Mesenchymal stem cell (in vitro differentiated cells and primary cell): ENCODE data around the gene TMEM86B.

Source experiments
- DNase-seq: peaks from one replicate; pipeline ENCODE4 v3.0.0-alpha.2; 2013
- H2AFZ ChIP-seq: one replicate; pipeline ENCODE4 v1.6.1; 2013; ENCODE audit warnings: low read depth, mild to moderate bottlenecking, control low read depth, inconsistent platforms, low read length, moderate library complexity
- H2AK5ac ChIP-seq: 2 replicates; pipeline ENCODE4 v1.6.1; 2013; ENCODE audit warnings: low read length, moderate library complexity, mild to moderate bottlenecking, inconsistent platforms; ENCODE audit not compliant: severe bottlenecking
- H2BK120ac ChIP-seq: one replicate; pipeline ENCODE4 v1.6.1; 2013; ENCODE audit warnings: low read depth, mild to moderate bottlenecking, inconsistent platforms, low read length, moderate library complexity
- H2BK12ac ChIP-seq, 2 experiments: one replicate each; pipeline ENCODE4 v1.6.1; 2013; ENCODE audit warnings: inconsistent platforms in 2 of 2, low read length in 2 of 2, mild to moderate bottlenecking in 2 of 2, moderate library complexity in 2 of 2, control low read depth in 1 of 2
- H2BK15ac ChIP-seq: one replicate; pipeline ENCODE4 v1.6.1; 2013; ENCODE audit warnings: mild to moderate bottlenecking, low read depth, inconsistent platforms; ENCODE audit not compliant: poor library complexity, severe bottlenecking
- H2BK5ac ChIP-seq: 2 replicates; pipeline ENCODE4 v1.6.1; 2013; ENCODE audit warnings: low read depth, mild to moderate bottlenecking, low read length, control low read depth, inconsistent platforms; ENCODE audit not compliant: poor library complexity, severe bottlenecking
- H3K14ac ChIP-seq, 2 experiments: one replicate each; pipeline ENCODE4 v1.6.1; 2013; ENCODE audit warnings: inconsistent platforms in 2 of 2, low read length in 2 of 2, control low read depth in 1 of 2, mild to moderate bottlenecking in 1 of 2, moderate library complexity in 1 of 2
- H3K18ac ChIP-seq, 2 experiments: one replicate each; pipeline ENCODE4 v1.6.1; 2013; ENCODE audit warnings: inconsistent platforms in 2 of 2, low read length in 2 of 2, control low read depth in 1 of 2, low read depth in 1 of 2, mild to moderate bottlenecking in 1 of 2
- H3K23ac ChIP-seq, 2 experiments: one replicate each; pipeline ENCODE4 v1.6.1; 2013; ENCODE audit warnings: inconsistent platforms in 2 of 2, low read length in 2 of 2, mild to moderate bottlenecking in 2 of 2, moderate library complexity in 2 of 2, control low read depth in 1 of 2
- H3K27ac ChIP-seq: 2 replicates; pipeline ENCODE4 v1.5.1; 2013; ENCODE audit warnings: mild to moderate bottlenecking, moderate library complexity, low read length, control low read depth, inconsistent platforms; ENCODE audit not compliant: poor library complexity, severe bottlenecking
- H3K27me3 ChIP-seq, 2 experiments: 2 replicates each; pipeline versions ENCODE4 v1.6.1 to v1.7.0; 2013; ENCODE audit warnings: low read length in 2 of 2, mild to moderate bottlenecking in 2 of 2, moderate library complexity in 2 of 2, control low read depth in 1 of 2, inconsistent platforms in 1 of 2; ENCODE audit not compliant: control insufficient read depth in 1 of 2, insufficient read depth in 1 of 2
- H3K36me3 ChIP-seq, 2 experiments: 2 replicates each; pipeline versions ENCODE4 v1.6.1 to v1.7.0; 2013; ENCODE audit warnings: low read length in 2 of 2, control low read depth in 1 of 2, inconsistent platforms in 1 of 2, low read depth in 1 of 2, mild to moderate bottlenecking in 1 of 2; ENCODE audit not compliant: insufficient read depth in 2 of 2, control insufficient read depth in 1 of 2
- H3K4ac ChIP-seq, 2 experiments: one replicate each; pipeline ENCODE4 v1.6.1; 2013; ENCODE audit warnings: inconsistent platforms in 2 of 2, low read length in 2 of 2, mild to moderate bottlenecking in 2 of 2, moderate library complexity in 2 of 2, control low read depth in 1 of 2, low read depth in 1 of 2
- H3K4me1 ChIP-seq: 2 replicates; pipeline ENCODE4 v1.6.1; 2013; ENCODE audit warnings: low read depth, low read length, control low read depth; ENCODE audit not compliant: control insufficient read depth, insufficient read depth
- H3K4me2 ChIP-seq: 2 replicates; pipeline ENCODE4 v1.6.1; 2013; ENCODE audit warnings: low read length, mild to moderate bottlenecking, inconsistent platforms; ENCODE audit not compliant: poor library complexity, severe bottlenecking
- H3K4me3 ChIP-seq, 2 experiments: 2 replicates each; pipeline versions ENCODE4 v1.5.1 to v1.7.0; 2013; ENCODE audit warnings: low read length in 2 of 2, mild to moderate bottlenecking in 2 of 2, control low read depth in 1 of 2, low read depth in 1 of 2; ENCODE audit not compliant: insufficient read depth in 1 of 2
- H3K79me1 ChIP-seq: replicated peaks from 2 replicates; pipeline ENCODE4 v1.6.1; 2013; ENCODE audit warnings: mild to moderate bottlenecking, control low read depth, low read length, inconsistent platforms; ENCODE audit not compliant: poor library complexity, severe bottlenecking
- H3K9ac ChIP-seq: 2 replicates; pipeline ENCODE4 v1.7.0; 2013; ENCODE audit warnings: mild to moderate bottlenecking, low read length, moderate library complexity
- H3K9me3 ChIP-seq: 2 replicates; pipeline ENCODE4 v1.7.0; 2013; ENCODE audit warnings: mild to moderate bottlenecking, low read length; ENCODE audit not compliant: control insufficient read depth
- H4K8ac ChIP-seq: one replicate; pipeline ENCODE4 v1.6.1; 2013; ENCODE audit warnings: inconsistent platforms, mild to moderate bottlenecking, low read length, moderate library complexity
- H4K91ac ChIP-seq: one replicate; pipeline ENCODE4 v1.6.1; 2013; ENCODE audit warnings: mild to moderate bottlenecking, low read length, inconsistent platforms
- WGBS: methylation state at CpG from one replicate; pipeline ENCODE4 v1.1.7; 2013; ENCODE audit warnings: mixed read lengths; 5-methylcytosine and 5-hydroxymethylcytosine counted together

Gene TMEM86B

GRCh38 chr19:55275851-55276719 is 47.5 kb upstream of the TMEM86B start:
- Histone ChIP-seq H3K4ac (no peak overlapping the region), H2BK15ac (no peak overlapping the region), H3K23ac (no peak overlapping the region), H3K79me1 (peaks cover 27% of the 10 kb centered on the region), H3K4me3 (no peak overlapping the region), H3K36me3 (peaks cover 44 to 47% of the 10 kb centered on the region in 2 experiments), H3K4me2 (no peak overlapping the region), H3K9me3 (no peaks in the 10 kb centered on the region), H3K9ac (no peak overlapping the region), H2AK5ac (no peak overlapping the region), H4K8ac (no peak overlapping the region), H3K27me3 (no peaks in the 10 kb centered on the region), H3K27ac (no peak overlapping the region), H3K4me1 (peaks cover 12% of the 10 kb centered on the region), H2BK5ac (no peak overlapping the region), H3K14ac (no peak overlapping the region), H2AFZ (no peak overlapping the region), H3K18ac (no peak overlapping the region), H2BK12ac (no peak overlapping the region), H4K91ac (no peak overlapping the region), H2BK120ac (no peak overlapping the region)
- 96% methylated on average over 17 of the region's 17 CpGs for WGBS
- DNase-seq, result no peak

DNA sequence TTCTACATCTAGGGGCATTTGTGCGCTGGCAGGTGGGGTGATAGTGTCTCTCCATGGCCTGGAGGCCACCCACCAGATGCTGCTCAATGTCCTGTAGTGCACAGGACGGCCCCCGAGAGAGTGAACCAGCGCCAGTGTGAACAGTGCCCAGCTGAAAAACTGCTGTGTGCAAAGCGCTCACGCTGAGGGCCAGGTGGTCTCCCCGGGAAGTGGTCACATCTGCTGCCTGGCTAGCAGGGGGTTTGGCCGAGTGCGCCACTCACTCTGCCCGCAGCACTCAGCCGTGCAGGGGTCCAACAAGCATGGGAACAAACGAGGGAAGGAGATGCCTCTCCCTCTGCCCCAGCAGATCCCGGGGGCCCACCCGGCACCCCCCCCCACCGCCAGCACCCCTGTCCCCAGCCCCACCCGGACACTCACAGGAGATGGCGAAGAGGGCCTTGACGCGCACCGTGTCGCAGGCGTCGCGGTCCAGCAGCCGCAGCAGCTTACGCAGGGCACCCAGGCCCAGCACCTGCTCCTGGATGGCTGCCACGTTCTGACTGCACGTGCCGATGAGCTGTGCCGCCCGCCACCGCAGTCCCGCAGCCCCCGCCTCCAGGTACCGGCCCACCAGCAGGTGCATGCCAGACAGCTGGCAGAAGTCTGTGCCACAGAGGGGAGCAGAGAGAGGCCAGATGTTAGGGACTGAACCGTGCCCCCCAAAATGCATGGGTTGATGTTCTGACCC is 45.6 kb upstream of the TMEM86B start:
- Histone ChIP-seq H3K23ac (no peak overlapping the region), H2AK5ac (no peak overlapping the region), H4K8ac (no peak overlapping the region), H3K9me3 (no peaks in the 10 kb centered on the region), H3K18ac (no peak overlapping the region), H3K9ac (no peak overlapping the region), H2BK15ac (no peak overlapping the region), H3K27ac (no peak overlapping the region), H2AFZ (no peak overlapping the region), H3K4me2 (no peak overlapping the region), H3K4ac (no peak overlapping the region), H3K79me1 (peaks cover 35% of the 10 kb centered on the region), H3K4me3 (no peak overlapping the region), H3K4me1 (peaks cover 3% of the 10 kb centered on the region), H3K27me3 (no peaks in the 10 kb centered on the region), H4K91ac (no peak overlapping the region), H2BK12ac (no peak overlapping the region), H2BK5ac (no peak overlapping the region), H3K36me3 (peaks cover 47 to 59% of the 10 kb centered on the region in 2 experiments), H2BK120ac (no peak overlapping the region), H3K14ac (no peak overlapping the region)
- WGBS, result 96% methylated on average over 33 of the region's 36 CpGs
- no peak for DNase-seq

GRCh38 chr19:55272142-55272541 is 43.6 kb upstream of the TMEM86B start:
- Histone ChIP-seq H3K4me3 (no peak overlapping the region), H3K36me3 (peaks cover 43 to 55% of the 10 kb centered on the region in 2 experiments), H4K91ac (no peak overlapping the region), H2BK120ac (no peak overlapping the region), H3K79me1 (peaks cover 37% of the 10 kb centered on the region), H3K14ac (no peak overlapping the region), H3K9me3 (no peaks in the 10 kb centered on the region), H3K18ac (no peak overlapping the region), H2AK5ac (no peak overlapping the region), H2AFZ (no peak overlapping the region), H2BK12ac (no peak overlapping the region), H3K27me3 (no peaks in the 10 kb centered on the region), H3K4me2 (no peak overlapping the region), H4K8ac (no peak overlapping the region), H2BK15ac (no peak overlapping the region), H3K27ac (no peak overlapping the region), H3K4me1 (peaks cover 2% of the 10 kb centered on the region), H3K4ac (no peak overlapping the region), H3K9ac (no peak overlapping the region), H3K23ac (no peak overlapping the region), H2BK5ac (no peak overlapping the region)
- WGBS, result 95% methylated on average over 18 of the region's 18 CpGs
- no peak for DNase-seq

GRCh38 chr19:55270172-55270942 is 41.8 kb upstream of the TMEM86B start:
- H3K9me3 ChIP-seq, result no peaks in the 10 kb centered on the region
- peaks cover 30 to 56% of the 10 kb centered on the region in 2 experiments for H3K36me3 ChIP-seq
- H3K23ac ChIP-seq, result no peak overlapping the region
- peaks cover 38% of the 10 kb centered on the region for H3K79me1 ChIP-seq
- H2BK12ac ChIP-seq, result no peak overlapping the region
- H3K9ac ChIP-seq, result no peak overlapping the region
- no peaks in the 10 kb centered on the region for H3K27me3 ChIP-seq
- H3K4me2 ChIP-seq, result no peak overlapping the region
- H3K4me3 ChIP-seq, result no peak overlapping the region
- H2AK5ac ChIP-seq, result no peak overlapping the region
- H4K8ac ChIP-seq, result no peak overlapping the region
- no peak overlapping the region for H3K18ac ChIP-seq
- DNase-seq, result no peak
- H4K91ac ChIP-seq, result no peak overlapping the region
- H2BK120ac ChIP-seq, result no peak overlapping the region
- no peak overlapping the region for H2BK15ac ChIP-seq
- no peak overlapping the region for H3K4ac ChIP-seq
- H3K14ac ChIP-seq, result no peak overlapping the region
- no peak overlapping the region for H2AFZ ChIP-seq
- no peak overlapping the region for H3K27ac ChIP-seq
- H3K4me1 ChIP-seq, result peaks cover 2% of the 10 kb centered on the region
- 90% methylated on average over 25 of the region's 25 CpGs for WGBS
- no peak overlapping the region for H2BK5ac ChIP-seq
